Neural cell (in vitro differentiated cells): Measurements from ENCODE around the gene DEPDC5.

Source experiments
- EP300 ChIP-seq: fragments of 450-650 bp; conservative IDR thresholded peaks from 2 replicates; pipeline ENCODE4 v1.6.1; 2014; ENCODE audit warnings: antibody characterized with exemption, mild to moderate bottlenecking, moderate library complexity; ENCODE audit not compliant: poor library complexity, severe bottlenecking
- EZH2 ChIP-seq: fragments of 200-600, 300-800 bp; shearing (Covaris generic), sonication (generic); IDR thresholded peaks from 2 replicates; pipeline ENCODE4 v1.6.1; 2014; ENCODE audit warnings: antibody characterized with exemption, low read length, borderline replicate concordance, mild to moderate bottlenecking; ENCODE audit not compliant: insufficient read depth, poor library complexity, severe bottlenecking
- POLR2AphosphoS5 ChIP-seq: IDR thresholded peaks from 2 replicates; pipeline ENCODE4 v1.6.1; 2012
- SMC3 ChIP-seq: fragments of 450-650 bp; conservative IDR thresholded peaks from 2 replicates; pipeline ENCODE4 v1.6.1; 2014; ENCODE audit warnings: antibody characterized with exemption, mild to moderate bottlenecking, moderate library complexity; ENCODE audit not compliant: poor library complexity
- TAF1 ChIP-seq: IDR thresholded peaks from 2 replicates; pipeline ENCODE4 v1.6.1; 2012; ENCODE audit warnings: low read depth
- TF ChIP-seq, protein P1 (sequence below): fragments of 450-650 bp; IDR thresholded peaks from 2 replicates; pipeline ENCODE4 v1.5.1; 2014; ENCODE audit warnings: antibody characterized with exemption, mild to moderate bottlenecking, moderate library complexity; ENCODE audit not compliant: poor library complexity, severe bottlenecking

DNA sequence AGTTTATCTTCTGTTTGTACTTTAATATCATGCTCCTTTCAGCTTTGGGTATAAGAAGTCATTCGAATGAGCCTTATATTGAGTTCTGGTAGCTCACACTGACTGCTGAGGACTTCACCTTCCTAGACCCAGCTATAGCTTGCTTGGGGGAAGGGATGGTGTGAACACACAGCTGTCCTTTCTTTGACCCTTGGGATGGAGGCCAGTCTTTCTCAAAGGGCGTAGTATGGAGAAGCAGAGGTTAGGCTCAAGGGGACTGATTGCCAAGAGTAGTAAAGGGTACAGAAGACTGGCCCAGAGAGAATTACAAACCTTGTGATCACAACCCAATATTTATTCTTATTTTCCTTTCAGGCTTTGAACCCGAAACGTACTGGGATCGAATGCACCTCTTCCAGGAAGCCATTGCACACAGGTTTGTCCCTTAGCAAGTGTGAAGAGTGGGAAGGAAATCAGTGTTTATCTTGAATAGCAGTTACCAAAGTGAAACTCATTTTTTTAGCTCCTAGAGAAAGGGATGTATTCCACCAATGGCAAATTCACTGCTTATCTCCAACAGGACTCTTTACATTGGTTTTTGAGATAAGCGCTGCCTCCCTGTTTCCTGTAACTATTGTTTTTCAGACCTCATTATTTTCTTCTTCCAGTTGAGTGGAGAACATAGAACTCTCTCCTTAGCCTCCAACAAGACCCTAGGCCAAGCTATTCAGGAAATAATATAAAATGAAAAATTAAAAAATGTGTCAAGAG, 147.7 kb downstream of the DEPDC5 start:
- TF ChIP-seq, protein P1, sequence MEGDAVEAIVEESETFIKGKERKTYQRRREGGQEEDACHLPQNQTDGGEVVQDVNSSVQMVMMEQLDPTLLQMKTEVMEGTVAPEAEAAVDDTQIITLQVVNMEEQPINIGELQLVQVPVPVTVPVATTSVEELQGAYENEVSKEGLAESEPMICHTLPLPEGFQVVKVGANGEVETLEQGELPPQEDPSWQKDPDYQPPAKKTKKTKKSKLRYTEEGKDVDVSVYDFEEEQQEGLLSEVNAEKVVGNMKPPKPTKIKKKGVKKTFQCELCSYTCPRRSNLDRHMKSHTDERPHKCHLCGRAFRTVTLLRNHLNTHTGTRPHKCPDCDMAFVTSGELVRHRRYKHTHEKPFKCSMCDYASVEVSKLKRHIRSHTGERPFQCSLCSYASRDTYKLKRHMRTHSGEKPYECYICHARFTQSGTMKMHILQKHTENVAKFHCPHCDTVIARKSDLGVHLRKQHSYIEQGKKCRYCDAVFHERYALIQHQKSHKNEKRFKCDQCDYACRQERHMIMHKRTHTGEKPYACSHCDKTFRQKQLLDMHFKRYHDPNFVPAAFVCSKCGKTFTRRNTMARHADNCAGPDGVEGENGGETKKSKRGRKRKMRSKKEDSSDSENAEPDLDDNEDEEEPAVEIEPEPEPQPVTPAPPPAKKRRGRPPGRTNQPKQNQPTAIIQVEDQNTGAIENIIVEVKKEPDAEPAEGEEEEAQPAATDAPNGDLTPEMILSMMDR: no peak
- TF ChIP-seq POLR2AphosphoS5: no peak
- no peak for TF ChIP-seq EZH2
- no peak for TF ChIP-seq TAF1
- no peak for TF ChIP-seq EP300
- no peak for TF ChIP-seq SMC3
